SHP77 (cell line): Measurements from ENCODE around the gene MYF5.

ENCODE experiments used
- DNase-seq, 2 experiments: peaks; one replicate each; lab custom pipeline; 2025; lab: John Stamatoyannopoulos, UW

MYF5 gene

GRCh38 chr12:80707830-80708258 is 8.9 kb upstream of the MYF5 start:
- no peak for DNase-seq

- DNase-seq = no peak
Measured at GRCh38 chr12:80708259-80708974, 8.3 kb upstream of the MYF5 start.

GRCh38 chr12:80708975-80709328 is 7.8 kb upstream of the MYF5 start:
- no peak for DNase-seq

GRCh38 chr12:80709811-80710726 is 6.6 kb upstream of the MYF5 start:
- peak in 1 of 2 experiments; percentile 12 for DNase-seq

- DNase-seq = no peak
Measured at GRCh38 chr12:80710727-80711449, 5.8 kb upstream of the MYF5 start.

- DNase-seq = no peak
Measured at GRCh38 chr12:80711866-80712265, 4.8 kb upstream of the MYF5 start.

GRCh38 chr12:80712866-80713265 is 3.8 kb upstream of the MYF5 start:
- DNase-seq = no peak

- DNase-seq = no peak
Measured at GRCh38 chr12:80713419-80713818, 3.3 kb upstream of the MYF5 start.

GRCh38 chr12:80714055-80714454 is 2.7 kb upstream of the MYF5 start:
- DNase-seq = no peak

- no peak for DNase-seq
Measured at GRCh38 chr12:80714846-80715245, 1.9 kb upstream of the MYF5 start.

GRCh38 chr12:80715713-80716249 is 931 bp upstream of the MYF5 start:
- no peak for DNase-seq

- no peak for DNase-seq
Measured at GRCh38 chr12:80717856-80718255, 1.1 kb downstream of the MYF5 start.

GRCh38 chr12:80720516-80720915 is 3.8 kb downstream of the MYF5 start:
- DNase-seq = no peak

- DNase-seq = no peak
Measured at GRCh38 chr12:80721326-80721725, 4.6 kb downstream of the MYF5 start.

GRCh38 chr12:80745851-80746505 is 29.3 kb downstream of the MYF5 start:
- DNase-seq = no peak

- DNase-seq = no peak
Measured at GRCh38 chr12:80747800-80748199, 31.1 kb downstream of the MYF5 start.

GRCh38 chr12:80749456-80749855 is 32.7 kb downstream of the MYF5 start:
- DNase-seq = no peak

- DNase-seq = no peak
Measured at GRCh38 chr12:80752464-80752863, 35.8 kb downstream of the MYF5 start.

- no peak for DNase-seq
Measured at GRCh38 chr12:80754274-80754673, 37.6 kb downstream of the MYF5 start.

- no peak for DNase-seq
Measured at GRCh38 chr12:80756875-80757274, 40.2 kb downstream of the MYF5 start.

- DNase-seq = no peak
Measured at GRCh38 chr12:80761838-80762237, 45.1 kb downstream of the MYF5 start.

- DNase-seq = peak; percentile 32 to 33
Measured at GRCh38 chr12:80763874-80764273, 47.2 kb downstream of the MYF5 start.
